ENCODE measurements around the gene BUB1B.

DNA sequence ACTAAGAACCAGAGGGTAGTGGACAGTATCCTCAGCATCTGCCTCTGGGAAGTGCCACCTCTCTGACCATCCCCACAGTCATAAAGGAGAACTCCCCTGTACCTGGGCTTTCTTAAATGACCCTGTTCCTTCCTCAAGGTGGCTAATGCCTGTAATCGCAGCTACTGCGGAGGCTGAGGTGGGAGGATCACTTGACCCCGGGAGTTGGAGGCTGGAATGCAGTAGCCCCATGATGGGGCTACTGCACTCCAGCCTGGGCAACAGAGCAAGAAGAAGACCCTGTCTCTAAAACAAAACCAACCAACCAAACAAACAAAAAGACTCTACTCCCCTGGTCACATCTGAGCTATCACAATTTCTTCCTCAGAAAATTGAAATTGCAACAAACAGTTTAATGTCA is 848 bp upstream of the BUB1B start:
- TF ChIP-seq, protein P1, sequence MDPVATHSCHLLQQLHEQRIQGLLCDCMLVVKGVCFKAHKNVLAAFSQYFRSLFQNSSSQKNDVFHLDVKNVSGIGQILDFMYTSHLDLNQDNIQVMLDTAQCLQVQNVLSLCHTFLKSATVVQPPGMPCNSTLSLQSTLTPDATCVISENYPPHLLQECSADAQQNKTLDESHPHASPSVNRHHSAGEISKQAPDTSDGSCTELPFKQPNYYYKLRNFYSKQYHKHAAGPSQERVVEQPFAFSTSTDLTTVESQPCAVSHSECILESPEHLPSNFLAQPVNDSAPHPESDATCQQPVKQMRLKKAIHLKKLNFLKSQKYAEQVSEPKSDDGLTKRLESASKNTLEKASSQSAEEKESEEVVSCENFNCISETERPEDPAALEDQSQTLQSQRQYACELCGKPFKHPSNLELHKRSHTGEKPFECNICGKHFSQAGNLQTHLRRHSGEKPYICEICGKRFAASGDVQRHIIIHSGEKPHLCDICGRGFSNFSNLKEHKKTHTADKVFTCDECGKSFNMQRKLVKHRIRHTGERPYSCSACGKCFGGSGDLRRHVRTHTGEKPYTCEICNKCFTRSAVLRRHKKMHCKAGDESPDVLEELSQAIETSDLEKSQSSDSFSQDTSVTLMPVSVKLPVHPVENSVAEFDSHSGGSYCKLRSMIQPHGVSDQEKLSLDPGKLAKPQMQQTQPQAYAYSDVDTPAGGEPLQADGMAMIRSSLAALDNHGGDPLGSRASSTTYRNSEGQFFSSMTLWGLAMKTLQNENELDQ (CRISPR knock-in tag; IDR thresholded peaks at IDR 0.05; ENCODE audit: borderline replicate concordance), result no peak
- TF ChIP-seq FOXK2 (conservative IDR thresholded peaks at IDR 0.05 in 1 of 2, IDR thresholded peaks at IDR 0.05 in 1 of 2; ENCODE audit: low read depth in 2 of 2) (no peak), NRF1 (conservative IDR thresholded peaks at IDR 0.05 in 1 of 2, IDR thresholded peaks at IDR 0.05 in 1 of 2) (no peak), ZNF175 (CRISPR knock-in tag; IDR thresholded peaks at IDR 0.05; ENCODE audit: low read depth) (no peak), SMARCE1 (IDR thresholded peaks at IDR 0.05) (no peak), HDGF (IDR thresholded peaks at IDR 0.05) (no peak), YY1 (IDR thresholded peaks at IDR 0.05; ENCODE audit: borderline replicate concordance in 1 of 3, control insufficient read depth in 1 of 3, extremely low read depth in 1 of 3, insufficient read depth in 3 of 3, insufficient read length in 1 of 3, insufficient replicate concordance in 2 of 3, low read depth in 1 of 3, low read length in 2 of 3) (no peak), SNIP1 (IDR thresholded peaks at IDR 0.05; ENCODE audit: low read depth) (no peak)
- TF ChIP-seq, protein P2, sequence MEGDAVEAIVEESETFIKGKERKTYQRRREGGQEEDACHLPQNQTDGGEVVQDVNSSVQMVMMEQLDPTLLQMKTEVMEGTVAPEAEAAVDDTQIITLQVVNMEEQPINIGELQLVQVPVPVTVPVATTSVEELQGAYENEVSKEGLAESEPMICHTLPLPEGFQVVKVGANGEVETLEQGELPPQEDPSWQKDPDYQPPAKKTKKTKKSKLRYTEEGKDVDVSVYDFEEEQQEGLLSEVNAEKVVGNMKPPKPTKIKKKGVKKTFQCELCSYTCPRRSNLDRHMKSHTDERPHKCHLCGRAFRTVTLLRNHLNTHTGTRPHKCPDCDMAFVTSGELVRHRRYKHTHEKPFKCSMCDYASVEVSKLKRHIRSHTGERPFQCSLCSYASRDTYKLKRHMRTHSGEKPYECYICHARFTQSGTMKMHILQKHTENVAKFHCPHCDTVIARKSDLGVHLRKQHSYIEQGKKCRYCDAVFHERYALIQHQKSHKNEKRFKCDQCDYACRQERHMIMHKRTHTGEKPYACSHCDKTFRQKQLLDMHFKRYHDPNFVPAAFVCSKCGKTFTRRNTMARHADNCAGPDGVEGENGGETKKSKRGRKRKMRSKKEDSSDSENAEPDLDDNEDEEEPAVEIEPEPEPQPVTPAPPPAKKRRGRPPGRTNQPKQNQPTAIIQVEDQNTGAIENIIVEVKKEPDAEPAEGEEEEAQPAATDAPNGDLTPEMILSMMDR (IDR thresholded peaks at IDR 0.05 in 2 of 3, conservative IDR thresholded peaks at IDR 0.05 in 1 of 3; ENCODE audit: insufficient read depth in 2 of 3, low read depth in 1 of 3, low read length in 3 of 3), result no peak
- TF ChIP-seq, protein P3, sequence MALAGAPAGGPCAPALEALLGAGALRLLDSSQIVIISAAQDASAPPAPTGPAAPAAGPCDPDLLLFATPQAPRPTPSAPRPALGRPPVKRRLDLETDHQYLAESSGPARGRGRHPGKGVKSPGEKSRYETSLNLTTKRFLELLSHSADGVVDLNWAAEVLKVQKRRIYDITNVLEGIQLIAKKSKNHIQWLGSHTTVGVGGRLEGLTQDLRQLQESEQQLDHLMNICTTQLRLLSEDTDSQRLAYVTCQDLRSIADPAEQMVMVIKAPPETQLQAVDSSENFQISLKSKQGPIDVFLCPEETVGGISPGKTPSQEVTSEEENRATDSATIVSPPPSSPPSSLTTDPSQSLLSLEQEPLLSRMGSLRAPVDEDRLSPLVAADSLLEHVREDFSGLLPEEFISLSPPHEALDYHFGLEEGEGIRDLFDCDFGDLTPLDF (CRISPR knock-in tag; IDR thresholded peaks at IDR 0.05), result no peak

Data from K562 (cell line).